IMR-90 (cell line): ENCODE measurements around the gene ZDHHC22. TPM values are rescaled to one million over a fixed set of nuclear protein-coding genes. Genes with fewer than 3 reads are reported as not detected.

ENCODE experiments used
- ATAC-seq: fragments of 200-7000 bp; cut with Tn5 transposase; 2 replicates; pipeline ENCODE4 v1.9.1; 2020; ENCODE audit warnings: low read depth, mild to moderate bottlenecking, moderate library complexity
- BruUV-seq: library from RNA; stranded (reverse); fragments of 400-500 nt; replicated peaks from 2 replicates; lab custom pipeline; 2021; lab: Mats Ljungman, UMichigan
- CTCF ChIA-PET: fragments of 300-600 bp; formaldehyde crosslinking; extraction: SDS; loops from one replicate; lab custom pipeline; 2021; ENCODE audit warnings: antibody characterized with exemption; lab: Yijun Ruan, JAX
- POLR2A ChIA-PET: fragments of 300-600 bp; sonication (Branson Sonifier 250); formaldehyde crosslinking; loops from one replicate; lab custom pipeline; 2022; ENCODE audit warnings: antibody characterized with exemption; ENCODE audit not compliant: unreplicated experiment; lab: Charles Lee
- DNase-seq: peaks from one replicate; pipeline ENCODE4 v3.0.0; 2013
- H2AFZ ChIP-seq: replicated peaks from 2 replicates; pipeline ENCODE3; 2013; ENCODE audit warnings: low read length, mild to moderate bottlenecking; ENCODE audit not compliant: poor library complexity
- H2AK5ac ChIP-seq: 2 replicates; pipeline ENCODE4 v1.6.1; 2013; ENCODE audit warnings: low read depth, low read length, inconsistent platforms
- H2AK9ac ChIP-seq: replicated peaks from 2 replicates; pipeline ENCODE3; 2013; ENCODE audit warnings: mild to moderate bottlenecking, low read depth, low read length, moderate library complexity; ENCODE audit not compliant: poor library complexity
- H2BK120ac ChIP-seq: 2 replicates; pipeline ENCODE4 v1.6.1; 2013; ENCODE audit warnings: low read depth, low read length, inconsistent platforms
- H2BK15ac ChIP-seq: 3 replicates; pipeline ENCODE4 v1.6.1; 2013; ENCODE audit warnings: low read depth, low read length, inconsistent platforms
- H2BK20ac ChIP-seq: 2 replicates; pipeline ENCODE4 v1.6.1; 2013; ENCODE audit warnings: low read depth, mild to moderate bottlenecking, inconsistent platforms, low read length, moderate library complexity
- H2BK5ac ChIP-seq: 2 replicates; pipeline ENCODE4 v1.6.1; 2013; ENCODE audit warnings: mild to moderate bottlenecking, low read depth, low read length, inconsistent platforms; ENCODE audit not compliant: poor library complexity, severe bottlenecking
- H3K14ac ChIP-seq: replicated peaks from 2 replicates; pipeline ENCODE4 v1.6.1; 2013; ENCODE audit warnings: low read depth, low read length, inconsistent platforms
- H3K18ac ChIP-seq: 2 replicates; pipeline ENCODE4 v1.6.1; 2013; ENCODE audit warnings: low read depth, low read length, control low read depth
- H3K23ac ChIP-seq: 2 replicates; pipeline ENCODE4 v1.6.1; 2013; ENCODE audit warnings: low read depth, low read length, inconsistent platforms
- H3K27ac ChIP-seq: 2 replicates; pipeline ENCODE4 v1.5.1; 2013; ENCODE audit warnings: mild to moderate bottlenecking, control low read depth, low read length; ENCODE audit not compliant: insufficient read depth
- H3K27me3 ChIP-seq: 2 replicates; pipeline ENCODE4 v1.6.1; 2013; ENCODE audit warnings: low read length; ENCODE audit not compliant: control insufficient read depth, insufficient read depth
- H3K36me3 ChIP-seq: 2 replicates; pipeline ENCODE4 v1.6.1; 2013; ENCODE audit warnings: low read length, mixed read lengths; ENCODE audit not compliant: control insufficient read depth, insufficient read depth
- H3K4ac ChIP-seq: 2 replicates; pipeline ENCODE4 v1.6.1; 2013; ENCODE audit warnings: low read depth, low read length, inconsistent platforms
- H3K4me1 ChIP-seq: 2 replicates; pipeline ENCODE4 v1.6.1; 2013; ENCODE audit warnings: low read length, mixed read lengths; ENCODE audit not compliant: control insufficient read depth, insufficient read depth
- H3K4me2 ChIP-seq: 2 replicates; pipeline ENCODE4 v1.6.1; 2013; ENCODE audit warnings: low read depth, mild to moderate bottlenecking, control low read depth, low read length, moderate library complexity
- H3K4me3 ChIP-seq: 2 replicates; pipeline ENCODE4 v1.5.1; 2013; ENCODE audit warnings: low read depth, mild to moderate bottlenecking, control low read depth, low read length, moderate library complexity; ENCODE audit not compliant: insufficient read depth
- H3K56ac ChIP-seq: 2 replicates; pipeline ENCODE4 v1.6.1; 2013; ENCODE audit warnings: low read length, inconsistent platforms; ENCODE audit not compliant: insufficient read depth; ENCODE audit errors: extremely low read depth
- H3K79me1 ChIP-seq, 2 experiments: 2 replicates each; pipeline ENCODE4 v1.6.1; 2013; ENCODE audit warnings: low read length in 2 of 2, inconsistent platforms in 1 of 2, low read depth in 1 of 2
- H3K9ac ChIP-seq: 2 replicates; pipeline ENCODE4 v1.6.1; 2013; ENCODE audit warnings: low read depth, low read length, control low read depth
- H3K9me1 ChIP-seq: 2 replicates; pipeline ENCODE4 v1.6.1; 2013; ENCODE audit warnings: low read length, inconsistent platforms; ENCODE audit not compliant: insufficient read depth
- H3K9me3 ChIP-seq: 2 replicates; pipeline ENCODE4 v1.6.1; 2013; ENCODE audit warnings: low read length; ENCODE audit not compliant: control insufficient read depth, insufficient read depth
- H4K20me1 ChIP-seq: 2 replicates; pipeline ENCODE4 v1.6.1; 2013; ENCODE audit warnings: low read length, inconsistent platforms; ENCODE audit not compliant: insufficient read depth
- H4K5ac ChIP-seq: 2 replicates; pipeline ENCODE4 v1.6.1; 2013; ENCODE audit warnings: mild to moderate bottlenecking, low read depth, low read length, control low read depth
- H4K8ac ChIP-seq, 2 experiments: 2 replicates each; pipeline ENCODE4 v1.6.1; 2013; ENCODE audit warnings: low read depth in 2 of 2, low read length in 2 of 2, control low read depth in 1 of 2, inconsistent platforms in 1 of 2
- H4K91ac ChIP-seq: 2 replicates; pipeline ENCODE4 v1.6.1; 2013; ENCODE audit warnings: low read depth, low read length, inconsistent platforms; ENCODE audit not compliant: insufficient read depth
- BHLHE40 ChIP-seq: fragments of 150-350 bp; IDR thresholded peaks from 2 replicates; pipeline ENCODE4 v1.6.1; 2016; ENCODE audit warnings: mild to moderate bottlenecking, low read depth, low read length
- CHD1 ChIP-seq: IDR thresholded peaks from 2 replicates; pipeline ENCODE4 v1.6.1; 2012; ENCODE audit warnings: low read depth, low read length, improper control_type of control experiment
- CTCF ChIP-seq: conservative IDR thresholded peaks from 2 replicates; pipeline ENCODE4 v1.5.1; 2012; ENCODE audit warnings: mild to moderate bottlenecking, low read depth, low read length, improper control_type of control experiment
- ELK1 ChIP-seq: fragments of 150-350 bp; IDR thresholded peaks from 2 replicates; pipeline ENCODE4 v1.6.1; 2016; ENCODE audit warnings: low read depth, mild to moderate bottlenecking, low read length, moderate library complexity, borderline replicate concordance
- FOS ChIP-seq: fragments of 150-350 bp; IDR thresholded peaks from 2 replicates; pipeline ENCODE4 v1.6.1; 2016; ENCODE audit warnings: low read depth, low read length
- MAFK ChIP-seq: IDR thresholded peaks from 2 replicates; pipeline ENCODE4 v1.6.1; 2012; ENCODE audit warnings: low read depth, low read length, improper control_type of control experiment
- MAZ ChIP-seq: IDR thresholded peaks from 2 replicates; pipeline ENCODE4 v1.6.1; 2012; ENCODE audit warnings: low read depth, mild to moderate bottlenecking, low read length, improper control_type of control experiment, moderate library complexity, borderline replicate concordance
- MXI1 ChIP-seq: IDR thresholded peaks from 2 replicates; pipeline ENCODE4 v1.6.1; 2012; ENCODE audit warnings: low read depth, mild to moderate bottlenecking, low read length, moderate library complexity, borderline replicate concordance
- POLR2A ChIP-seq: IDR thresholded peaks from 2 replicates; pipeline ENCODE4 v1.6.1; 2012; ENCODE audit warnings: mild to moderate bottlenecking, low read depth, low read length
- RAD21 ChIP-seq: IDR thresholded peaks from 2 replicates; pipeline ENCODE4 v1.6.1; 2012; ENCODE audit warnings: low read length, improper control_type of control experiment
- RCOR1 ChIP-seq: IDR thresholded peaks from 2 replicates; pipeline ENCODE4 v1.6.1; 2012; ENCODE audit warnings: mild to moderate bottlenecking, low read length, improper control_type of control experiment; ENCODE audit not compliant: insufficient replicate concordance
- SMC3 ChIP-seq: fragments of 150-350 bp; IDR thresholded peaks from 2 replicates; pipeline ENCODE4 v1.6.1; 2016; ENCODE audit warnings: low read depth, mild to moderate bottlenecking, antibody characterized with exemption, low read length, moderate library complexity
- USF2 ChIP-seq: fragments of 150-350 bp; IDR thresholded peaks from 2 replicates; pipeline ENCODE4 v1.6.1; 2017; ENCODE audit warnings: mild to moderate bottlenecking, antibody characterized with exemption, low read length, low read depth
- whole genome bisulfite sequencing, 2 experiments: methylation state at CpG; one replicate each; pipeline versions ENCODE4 v1.1.5 to v1.1.7; 2013; ENCODE audit warnings: missing lambda C conversion rate in 2 of 2; ENCODE audit not compliant: insufficient read length in 1 of 2; ENCODE audit errors: extremely low coverage in 2 of 2; 5-methylcytosine and 5-hydroxymethylcytosine counted together
- dilution Hi-C: fragments of 300-500 bp; cut with HindIII; formaldehyde crosslinking; loops from one replicate; pipeline ENCODE4 v1.14.3; 2018; ENCODE audit warnings: low sequenced_read_pairs; ENCODE audit not compliant: unreplicated experiment
- in situ Hi-C: fragments of 300-500 bp; cut with MboI; formaldehyde crosslinking; loops from 3 replicates; pipeline ENCODE4 v1.14.3; 2019; ENCODE audit warnings: low sequenced_read_pairs, inconsistent platforms, mixed read lengths
- intact Hi-C: fragments of 100-400 bp; cut with micrococcal nuclease; formaldehyde crosslinking; loops from 2 replicates; pipeline ENCODE4 v1.10.0; 2022
- polyA plus RNA-seq, 3 experiments: library from polyadenylated mRNA; depleted of rRNA; stranded (reverse); fragments of >200 nt; gene quantifications; 2 replicates each; pipeline ENCODE4 v1.2.3, GENCODE V29; 2012; ENCODE audit warnings: low replicate concordance in 1 of 3
- total RNA-seq: library from RNA; depleted of rRNA; stranded (reverse); fragments of >200 nt; gene quantifications from 2 replicates; pipeline ENCODE4 v1.2.3, GENCODE V29; 2012

The ZDHHC22 gene
- total and polyA plus RNA-seq, 2 of the 4 experiments (the other 2 are of a cell fraction), result not detected

GRCh38 chr14:77086951-77087350 is 54.6 kb downstream of the ZDHHC22 start:
- in situ Hi-C loops, result no loop called here
- Histone ChIP-seq H3K4me1 (no peaks in the 10 kb centered on the region), H4K20me1 (no peaks in the 10 kb centered on the region), H2BK120ac (no peak overlapping the region), H2AK9ac (no peak overlapping the region), H2BK20ac (no peak overlapping the region), H3K36me3 (no peaks in the 10 kb centered on the region), H4K91ac (no peak overlapping the region), H4K8ac (no peak overlapping the region), H3K23ac (no peak overlapping the region), H3K4me3 (no peak overlapping the region), H2BK5ac (no peak overlapping the region), H3K18ac (no peak overlapping the region), H3K56ac (no peak overlapping the region), H2BK15ac (no peak overlapping the region), H3K9me3 (peaks cover 8% of the 10 kb centered on the region), H3K27me3 (peaks cover 24% of the 10 kb centered on the region), H3K14ac (no peak overlapping the region), H3K9me1 (no peaks in the 10 kb centered on the region), H2AFZ (no peak overlapping the region), H4K5ac (no peak overlapping the region), H3K79me1 (no peaks in the 10 kb centered on the region), H3K4ac (no peak overlapping the region), H2AK5ac (no peak overlapping the region), H3K27ac (no peak overlapping the region), H3K9ac (no peak overlapping the region), H3K4me2 (no peak overlapping the region)
- no peak for TF ChIP-seq USF2
- no peak for TF ChIP-seq RCOR1
- no peak for TF ChIP-seq MXI1
- TF ChIP-seq ELK1, result no peak
- no peak for TF ChIP-seq POLR2A
- no peak for TF ChIP-seq RAD21
- no peak for TF ChIP-seq SMC3
- TF ChIP-seq BHLHE40, result no peak
- no peak for TF ChIP-seq FOS
- TF ChIP-seq CHD1, result no peak
- no peak for TF ChIP-seq MAFK
- TF ChIP-seq MAZ, result no peak
- TF ChIP-seq CTCF, result no peak
- no TSS peak for BruUV-seq
- ATAC-seq (no peak), DNase-seq (no peak)
- ChIA-PET CTCF (interaction anchor here (0.6 to 1.8 kb wide), 2 partner anchors 211 to 947 kb away, joined by 5 to 8 read pairs; no protein-coding TSS in a partner anchor), POLR2A (interaction anchor here (0.5 kb wide), 1 partner anchor 662 kb away, joined by 3 read pairs; no protein-coding TSS in a partner anchor)
- dilution Hi-C loops, result loop anchor here (25.0 kb wide), 1 partner anchor 200 kb away; no protein-coding TSS in a partner anchor
- WGBS, 2 experiments, result no CpG with 5 or more reads among the region's 6 CpGs
- intact Hi-C loops, result no loop called here
